GM12878 (cell line): Measurements from ENCODE around the gene CD84. TPM values are rescaled to one million over a fixed set of nuclear protein-coding genes. Genes with fewer than 3 reads are reported as not detected.

ENCODE experiments used
- CHD1 ChIP-seq: IDR thresholded peaks from 2 replicates; pipeline ENCODE4 v1.6.1; 2012; ENCODE audit warnings: low read depth, low read length, improper control_type of control experiment
- IKZF1 ChIP-seq: fragments of 450-650 bp; conservative IDR thresholded peaks from 2 replicates; pipeline ENCODE4 v1.6.1; 2017; ENCODE audit warnings: antibody characterized with exemption, mild to moderate bottlenecking
- IRF4 ChIP-seq: IDR thresholded peaks from 2 replicates; pipeline ENCODE4 v1.6.1; 2011; ENCODE audit warnings: low read depth, low read length
- POLR2AphosphoS2 ChIP-seq: IDR thresholded peaks from 2 replicates; pipeline ENCODE4 v1.6.1; 2011; ENCODE audit warnings: low read depth, mild to moderate bottlenecking, low read length, improper control_type of control experiment, moderate library complexity
- POLR2AphosphoS5 ChIP-seq: IDR thresholded peaks from 2 replicates; pipeline ENCODE4 v1.6.1; 2011; ENCODE audit warnings: mild to moderate bottlenecking, low read length, inconsistent platforms
- RAD21 ChIP-seq: IDR thresholded peaks from 2 replicates; pipeline ENCODE4 v1.6.1; 2011; ENCODE audit warnings: mild to moderate bottlenecking, low read depth, low read length, moderate library complexity; ENCODE audit not compliant: insufficient read depth
- RAD51 ChIP-seq: fragments of 450-650 bp; IDR thresholded peaks from 2 replicates; pipeline ENCODE4 v1.6.1; 2016; ENCODE audit warnings: moderate library complexity, mild to moderate bottlenecking, inconsistent platforms
- RB1 ChIP-seq: fragments of 450-650 bp; formaldehyde crosslinking; IDR thresholded peaks from 2 replicates; pipeline ENCODE4 v1.6.1; 2017; ENCODE audit warnings: mild to moderate bottlenecking, borderline replicate concordance
- RELA ChIP-seq: fragments of 450-650 bp; IDR thresholded peaks from 2 replicates; pipeline ENCODE4 v1.8.0; 2014; ENCODE audit warnings: borderline replicate concordance; ENCODE audit not compliant: partially characterized antibody
- SPI1 ChIP-seq: IDR thresholded peaks from 2 replicates; pipeline ENCODE4 v1.6.1; 2011; ENCODE audit warnings: low read depth, mild to moderate bottlenecking, low read length, moderate library complexity, borderline replicate concordance; ENCODE audit not compliant: insufficient read depth
- SUPT20H ChIP-seq: IDR thresholded peaks from 2 replicates; pipeline ENCODE4 v1.6.1; 2011; ENCODE audit warnings: low read depth, mild to moderate bottlenecking, low read length, moderate library complexity, borderline replicate concordance; ENCODE audit not compliant: control insufficient read depth
- YY1 ChIP-seq: IDR thresholded peaks from 2 replicates; pipeline ENCODE4 v1.6.1; 2011; ENCODE audit warnings: low read depth, mild to moderate bottlenecking, low read length
- polyA plus RNA-seq, 11 experiments: library from polyadenylated mRNA; depleted of rRNA in 4 of 11; unstranded in 6 of 11; stranded (reverse) in 5 of 11; fragments of >200 nt; fragmentation: Nextera tagmentation in 4 of 11; fragmentation: Illumina TruSeq in 1 of 11; extraction: Ambion mirVana in 4 of 11; extraction: Trizol in 1 of 11; gene quantifications; 1 replicate in 1 of 11; 2 replicates in 10 of 11; pipeline versions ENCODE4 v1.2.1 to v1.2.3, GENCODE V29; 2011 to 2016; ENCODE audit warnings: inconsistent platforms in 2 of 11, missing spikeins in 2 of 11, low read depth in 1 of 11
- total RNA-seq, 4 experiments: library from RNA; depleted of rRNA in 3 of 4; stranded (reverse); fragments of >200 nt in 3 of 4; fragmentation: Illumina TruSeq in 1 of 4; extraction: Trizol in 1 of 4; gene quantifications; 2 replicates each; pipeline versions ENCODE4 v1.2.1 to v1.2.3, GENCODE V29; 2013 to 2021
- TF ChIP-seq, protein P1 (sequence below): fragments of 450-650 bp; IDR thresholded peaks from 2 replicates; pipeline ENCODE4 v1.6.1; 2016; ENCODE audit warnings: mild to moderate bottlenecking, moderate library complexity, borderline replicate concordance
- TF ChIP-seq, protein P2 (sequence below): IDR thresholded peaks from 2 replicates; pipeline ENCODE4 v1.6.1; 2011; ENCODE audit warnings: borderline replicate concordance, low read depth, mild to moderate bottlenecking, moderate library complexity, low read length; ENCODE audit not compliant: insufficient read depth, poor library complexity, severe bottlenecking
- TF ChIP-seq, protein P3 (sequence below): fragments of 450-650 bp; IDR thresholded peaks from 2 replicates; pipeline ENCODE4 v1.6.1; 2017; ENCODE audit warnings: low read depth, mild to moderate bottlenecking, moderate library complexity
- TF ChIP-seq, protein P4 (sequence below): IDR thresholded peaks from 2 replicates; pipeline ENCODE4 v1.6.1; 2011; ENCODE audit warnings: low read depth, mild to moderate bottlenecking, low read length, moderate library complexity, borderline replicate concordance; ENCODE audit errors: extremely low read depth
- TF ChIP-seq, protein P5 (sequence below): fragments of 450-650 bp; IDR thresholded peaks from 2 replicates; pipeline ENCODE4 v1.6.1; 2017; ENCODE audit warnings: mild to moderate bottlenecking, moderate library complexity

The CD84 gene
- total and polyA plus RNA-seq, 10 of the 15 experiments (the other 5 are each of a cell fraction or from before 2014, with no cell fraction given): 3.4 to 20.3 (median 11.7) TPM

DNA sequence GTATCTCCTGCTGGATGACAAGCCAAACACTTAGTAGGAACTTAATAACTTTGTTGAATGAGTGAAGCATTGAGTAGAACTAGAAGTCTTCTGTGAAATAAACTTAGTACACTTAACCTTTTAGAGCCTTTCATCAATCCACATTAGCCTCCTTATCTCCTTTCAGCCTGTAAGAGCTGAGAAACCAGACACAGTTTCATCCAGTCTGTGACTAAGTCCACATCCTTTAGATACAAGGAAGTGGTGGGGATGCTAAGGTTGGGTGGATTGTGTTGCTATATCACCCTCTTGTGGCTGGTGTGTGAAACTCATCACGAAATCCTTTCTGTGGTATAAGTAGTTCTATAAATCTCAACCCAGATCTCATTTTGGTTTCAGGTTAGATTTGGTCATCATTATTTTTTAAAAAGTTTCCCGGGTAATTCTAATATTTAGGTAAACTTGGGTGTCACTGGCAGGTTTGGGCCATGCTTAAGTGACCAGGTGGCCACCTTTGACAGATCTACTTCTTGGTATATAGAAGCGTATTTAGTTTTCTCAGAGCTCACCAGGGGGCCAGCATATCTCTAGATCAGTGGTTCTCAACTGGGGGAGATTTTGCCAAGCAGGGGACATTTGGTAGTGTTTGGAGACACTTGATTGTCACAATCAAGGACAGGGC lies 27.8 kb upstream of the CD84 start (continued):
- peak; percentile 72 for TF ChIP-seq SPI1
- TF ChIP-seq, protein P1, sequence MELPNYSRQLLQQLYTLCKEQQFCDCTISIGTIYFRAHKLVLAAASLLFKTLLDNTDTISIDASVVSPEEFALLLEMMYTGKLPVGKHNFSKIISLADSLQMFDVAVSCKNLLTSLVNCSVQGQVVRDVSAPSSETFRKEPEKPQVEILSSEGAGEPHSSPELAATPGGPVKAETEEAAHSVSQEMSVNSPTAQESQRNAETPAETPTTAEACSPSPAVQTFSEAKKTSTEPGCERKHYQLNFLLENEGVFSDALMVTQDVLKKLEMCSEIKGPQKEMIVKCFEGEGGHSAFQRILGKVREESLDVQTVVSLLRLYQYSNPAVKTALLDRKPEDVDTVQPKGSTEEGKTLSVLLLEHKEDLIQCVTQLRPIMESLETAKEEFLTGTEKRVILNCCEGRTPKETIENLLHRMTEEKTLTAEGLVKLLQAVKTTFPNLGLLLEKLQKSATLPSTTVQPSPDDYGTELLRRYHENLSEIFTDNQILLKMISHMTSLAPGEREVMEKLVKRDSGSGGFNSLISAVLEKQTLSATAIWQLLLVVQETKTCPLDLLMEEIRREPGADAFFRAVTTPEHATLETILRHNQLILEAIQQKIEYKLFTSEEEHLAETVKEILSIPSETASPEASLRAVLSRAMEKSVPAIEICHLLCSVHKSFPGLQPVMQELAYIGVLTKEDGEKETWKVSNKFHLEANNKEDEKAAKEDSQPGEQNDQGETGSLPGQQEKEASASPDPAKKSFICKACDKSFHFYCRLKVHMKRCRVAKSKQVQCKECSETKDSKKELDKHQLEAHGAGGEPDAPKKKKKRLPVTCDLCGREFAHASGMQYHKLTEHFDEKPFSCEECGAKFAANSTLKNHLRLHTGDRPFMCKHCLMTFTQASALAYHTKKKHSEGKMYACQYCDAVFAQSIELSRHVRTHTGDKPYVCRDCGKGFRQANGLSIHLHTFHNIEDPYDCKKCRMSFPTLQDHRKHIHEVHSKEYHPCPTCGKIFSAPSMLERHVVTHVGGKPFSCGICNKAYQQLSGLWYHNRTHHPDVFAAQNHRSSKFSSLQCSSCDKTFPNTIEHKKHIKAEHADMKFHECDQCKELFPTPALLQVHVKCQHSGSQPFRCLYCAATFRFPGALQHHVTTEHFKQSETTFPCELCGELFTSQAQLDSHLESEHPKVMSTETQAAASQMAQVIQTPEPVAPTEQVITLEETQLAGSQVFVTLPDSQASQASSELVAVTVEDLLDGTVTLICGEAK: no peak
- no peak for TF ChIP-seq CHD1
- peak; percentile 99 for TF ChIP-seq RAD21
- 0 out of 2 replicates have a peak, but pooled peaks have one; percentile 43 for TF ChIP-seq IRF4
- TF ChIP-seq, protein P2, sequence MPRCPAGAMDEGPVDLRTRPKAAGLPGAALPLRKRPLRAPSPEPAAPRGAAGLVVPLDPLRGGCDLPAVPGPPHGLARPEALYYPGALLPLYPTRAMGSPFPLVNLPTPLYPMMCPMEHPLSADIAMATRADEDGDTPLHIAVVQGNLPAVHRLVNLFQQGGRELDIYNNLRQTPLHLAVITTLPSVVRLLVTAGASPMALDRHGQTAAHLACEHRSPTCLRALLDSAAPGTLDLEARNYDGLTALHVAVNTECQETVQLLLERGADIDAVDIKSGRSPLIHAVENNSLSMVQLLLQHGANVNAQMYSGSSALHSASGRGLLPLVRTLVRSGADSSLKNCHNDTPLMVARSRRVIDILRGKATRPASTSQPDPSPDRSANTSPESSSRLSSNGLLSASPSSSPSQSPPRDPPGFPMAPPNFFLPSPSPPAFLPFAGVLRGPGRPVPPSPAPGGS: no peak
- 0 out of 2 replicates have a peak, but pooled peaks have one; percentile 44 for TF ChIP-seq YY1
- no peak for TF ChIP-seq RAD51
- TF ChIP-seq, protein P3, sequence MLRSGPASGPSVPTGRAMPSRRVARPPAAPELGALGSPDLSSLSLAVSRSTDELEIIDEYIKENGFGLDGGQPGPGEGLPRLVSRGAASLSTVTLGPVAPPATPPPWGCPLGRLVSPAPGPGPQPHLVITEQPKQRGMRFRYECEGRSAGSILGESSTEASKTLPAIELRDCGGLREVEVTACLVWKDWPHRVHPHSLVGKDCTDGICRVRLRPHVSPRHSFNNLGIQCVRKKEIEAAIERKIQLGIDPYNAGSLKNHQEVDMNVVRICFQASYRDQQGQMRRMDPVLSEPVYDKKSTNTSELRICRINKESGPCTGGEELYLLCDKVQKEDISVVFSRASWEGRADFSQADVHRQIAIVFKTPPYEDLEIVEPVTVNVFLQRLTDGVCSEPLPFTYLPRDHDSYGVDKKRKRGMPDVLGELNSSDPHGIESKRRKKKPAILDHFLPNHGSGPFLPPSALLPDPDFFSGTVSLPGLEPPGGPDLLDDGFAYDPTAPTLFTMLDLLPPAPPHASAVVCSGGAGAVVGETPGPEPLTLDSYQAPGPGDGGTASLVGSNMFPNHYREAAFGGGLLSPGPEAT: 0 out of 2 replicates have a peak, but pooled peaks have one; percentile 23
- no peak for TF ChIP-seq SUPT20H
- peak; percentile 3; the same call in 1 of the 2 replicates for TF ChIP-seq POLR2AphosphoS2
- TF ChIP-seq IKZF1: peak; percentile 33
- peak; percentile 42; the same call in 1 of the 2 replicates for TF ChIP-seq RB1
- TF ChIP-seq, protein P4, sequence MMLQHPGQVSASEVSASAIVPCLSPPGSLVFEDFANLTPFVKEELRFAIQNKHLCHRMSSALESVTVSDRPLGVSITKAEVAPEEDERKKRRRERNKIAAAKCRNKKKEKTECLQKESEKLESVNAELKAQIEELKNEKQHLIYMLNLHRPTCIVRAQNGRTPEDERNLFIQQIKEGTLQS: no peak
- TF ChIP-seq POLR2AphosphoS5: peak; percentile 53; the same call in 1 of the 2 replicates
- TF ChIP-seq, protein P5, sequence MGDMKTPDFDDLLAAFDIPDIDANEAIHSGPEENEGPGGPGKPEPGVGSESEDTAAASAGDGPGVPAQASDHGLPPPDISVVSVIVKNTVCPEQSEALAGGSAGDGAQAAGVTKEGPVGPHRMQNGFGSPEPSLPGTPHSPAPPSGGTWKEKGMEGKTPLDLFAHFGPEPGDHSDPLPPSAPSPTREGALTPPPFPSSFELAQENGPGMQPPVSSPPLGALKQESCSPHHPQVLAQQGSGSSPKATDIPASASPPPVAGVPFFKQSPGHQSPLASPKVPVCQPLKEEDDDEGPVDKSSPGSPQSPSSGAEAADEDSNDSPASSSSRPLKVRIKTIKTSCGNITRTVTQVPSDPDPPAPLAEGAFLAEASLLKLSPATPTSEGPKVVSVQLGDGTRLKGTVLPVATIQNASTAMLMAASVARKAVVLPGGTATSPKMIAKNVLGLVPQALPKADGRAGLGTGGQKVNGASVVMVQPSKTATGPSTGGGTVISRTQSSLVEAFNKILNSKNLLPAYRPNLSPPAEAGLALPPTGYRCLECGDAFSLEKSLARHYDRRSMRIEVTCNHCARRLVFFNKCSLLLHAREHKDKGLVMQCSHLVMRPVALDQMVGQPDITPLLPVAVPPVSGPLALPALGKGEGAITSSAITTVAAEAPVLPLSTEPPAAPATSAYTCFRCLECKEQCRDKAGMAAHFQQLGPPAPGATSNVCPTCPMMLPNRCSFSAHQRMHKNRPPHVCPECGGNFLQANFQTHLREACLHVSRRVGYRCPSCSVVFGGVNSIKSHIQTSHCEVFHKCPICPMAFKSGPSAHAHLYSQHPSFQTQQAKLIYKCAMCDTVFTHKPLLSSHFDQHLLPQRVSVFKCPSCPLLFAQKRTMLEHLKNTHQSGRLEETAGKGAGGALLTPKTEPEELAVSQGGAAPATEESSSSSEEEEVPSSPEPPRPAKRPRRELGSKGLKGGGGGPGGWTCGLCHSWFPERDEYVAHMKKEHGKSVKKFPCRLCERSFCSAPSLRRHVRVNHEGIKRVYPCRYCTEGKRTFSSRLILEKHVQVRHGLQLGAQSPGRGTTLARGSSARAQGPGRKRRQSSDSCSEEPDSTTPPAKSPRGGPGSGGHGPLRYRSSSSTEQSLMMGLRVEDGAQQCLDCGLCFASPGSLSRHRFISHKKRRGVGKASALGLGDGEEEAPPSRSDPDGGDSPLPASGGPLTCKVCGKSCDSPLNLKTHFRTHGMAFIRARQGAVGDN: peak; percentile 85
- TF ChIP-seq RELA: no peak
